PC-3 (cell line): ENCODE results near the gene KCNK4.

ENCODE experiments used
- EZH2 ChIP-seq: fragments of 300-600 bp; sonication (generic); IDR thresholded peaks from one replicate; pipeline ENCODE4 v1.6.1; 2017; ENCODE audit warnings: antibody characterized with exemption, mild to moderate bottlenecking, low read length; ENCODE audit not compliant: unreplicated experiment
- EZH2phosphoT487 ChIP-seq: fragments of 300-600 bp; sonication (generic); IDR thresholded peaks from 2 replicates; pipeline ENCODE4 v1.6.1; 2018; ENCODE audit warnings: mild to moderate bottlenecking, antibody characterized with exemption, low read length, borderline replicate concordance
- TF ChIP-seq, protein P1 (sequence below): fragments of 300-600 bp; sonication (generic); conservative IDR thresholded peaks from 2 replicates; pipeline ENCODE4 v1.5.1; 2017; ENCODE audit warnings: antibody characterized with exemption, low read depth, mild to moderate bottlenecking, low read length

DNA sequence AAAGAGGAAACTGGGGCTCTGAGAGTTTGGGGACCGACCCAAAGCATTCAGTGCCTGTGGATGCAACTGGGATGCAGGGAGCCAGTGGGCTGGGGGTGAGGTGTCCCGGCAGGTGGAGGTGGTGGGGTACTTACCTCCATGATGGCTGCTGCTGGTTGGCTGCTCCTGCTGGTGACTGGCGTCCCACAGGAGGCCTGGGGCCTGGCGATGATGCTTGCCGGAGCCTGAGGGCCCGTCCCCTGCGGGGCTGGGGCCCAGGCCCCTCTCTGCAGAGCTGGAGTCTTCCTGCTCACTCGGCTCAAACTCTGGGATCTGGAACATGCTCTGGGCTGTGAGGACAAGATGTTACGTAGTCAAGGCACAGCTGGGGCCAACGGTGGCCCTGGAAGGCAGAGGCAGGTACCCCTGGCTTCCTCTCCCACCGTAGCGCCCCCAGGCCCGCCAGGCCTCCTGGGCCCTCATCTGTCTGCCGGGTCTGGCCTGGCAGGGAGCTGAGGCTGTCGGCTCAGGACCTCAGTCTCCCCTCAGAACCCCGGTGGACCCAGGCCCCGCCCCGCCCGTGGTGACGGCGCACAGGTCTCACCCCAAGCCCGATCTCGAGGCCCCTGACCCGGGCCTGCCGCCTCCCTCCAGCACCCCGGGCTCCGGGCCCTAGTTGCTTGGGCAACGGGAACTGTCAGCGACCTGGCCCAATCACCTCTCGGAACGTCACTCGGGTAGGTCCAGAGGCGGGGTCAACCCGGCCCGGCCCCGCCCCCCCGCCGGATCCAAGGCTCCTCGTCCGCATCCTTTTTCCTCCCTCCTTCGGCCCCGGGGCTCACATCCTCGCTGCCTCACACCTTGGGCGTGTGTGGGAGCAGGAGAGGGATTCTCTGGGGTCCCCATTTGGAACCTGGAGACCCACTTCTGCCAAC lies 6.8 kb upstream of the KCNK4 start, which contains the start of gene BAD:
- TF ChIP-seq, protein P1, sequence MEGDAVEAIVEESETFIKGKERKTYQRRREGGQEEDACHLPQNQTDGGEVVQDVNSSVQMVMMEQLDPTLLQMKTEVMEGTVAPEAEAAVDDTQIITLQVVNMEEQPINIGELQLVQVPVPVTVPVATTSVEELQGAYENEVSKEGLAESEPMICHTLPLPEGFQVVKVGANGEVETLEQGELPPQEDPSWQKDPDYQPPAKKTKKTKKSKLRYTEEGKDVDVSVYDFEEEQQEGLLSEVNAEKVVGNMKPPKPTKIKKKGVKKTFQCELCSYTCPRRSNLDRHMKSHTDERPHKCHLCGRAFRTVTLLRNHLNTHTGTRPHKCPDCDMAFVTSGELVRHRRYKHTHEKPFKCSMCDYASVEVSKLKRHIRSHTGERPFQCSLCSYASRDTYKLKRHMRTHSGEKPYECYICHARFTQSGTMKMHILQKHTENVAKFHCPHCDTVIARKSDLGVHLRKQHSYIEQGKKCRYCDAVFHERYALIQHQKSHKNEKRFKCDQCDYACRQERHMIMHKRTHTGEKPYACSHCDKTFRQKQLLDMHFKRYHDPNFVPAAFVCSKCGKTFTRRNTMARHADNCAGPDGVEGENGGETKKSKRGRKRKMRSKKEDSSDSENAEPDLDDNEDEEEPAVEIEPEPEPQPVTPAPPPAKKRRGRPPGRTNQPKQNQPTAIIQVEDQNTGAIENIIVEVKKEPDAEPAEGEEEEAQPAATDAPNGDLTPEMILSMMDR, result no peak
- TF ChIP-seq EZH2phosphoT487 (no peak), EZH2 (no peak)
